ENCODE measurements around the gene THPO.

THPO gene

GRCh38 chr3:184377882-184378445, at the start of gene THPO:
Gene THPO (minus strand): TSS chr3:184378207. CDS start chr3:184376259, 1,948 bp downstream.
- Mint-ChIP-seq H3K36me3 (ENCODE audit: low read depth) (no peaks in the 10 kb centered on the region), H3K9me3 (no peaks in the 10 kb centered on the region), H3K27me3 (ENCODE audit: low read depth) (peaks cover 49% of the 10 kb centered on the region), H3K4me1 (peaks cover 46% of the 10 kb centered on the region), H3K27ac (peak within 1 kb of the TSS; percentile 79 to 88 (median 79)), H3K4me3 (peak within 1 kb of the TSS; percentile 80 to 91 (median 89))
- TF ChIP-seq, protein P1, sequence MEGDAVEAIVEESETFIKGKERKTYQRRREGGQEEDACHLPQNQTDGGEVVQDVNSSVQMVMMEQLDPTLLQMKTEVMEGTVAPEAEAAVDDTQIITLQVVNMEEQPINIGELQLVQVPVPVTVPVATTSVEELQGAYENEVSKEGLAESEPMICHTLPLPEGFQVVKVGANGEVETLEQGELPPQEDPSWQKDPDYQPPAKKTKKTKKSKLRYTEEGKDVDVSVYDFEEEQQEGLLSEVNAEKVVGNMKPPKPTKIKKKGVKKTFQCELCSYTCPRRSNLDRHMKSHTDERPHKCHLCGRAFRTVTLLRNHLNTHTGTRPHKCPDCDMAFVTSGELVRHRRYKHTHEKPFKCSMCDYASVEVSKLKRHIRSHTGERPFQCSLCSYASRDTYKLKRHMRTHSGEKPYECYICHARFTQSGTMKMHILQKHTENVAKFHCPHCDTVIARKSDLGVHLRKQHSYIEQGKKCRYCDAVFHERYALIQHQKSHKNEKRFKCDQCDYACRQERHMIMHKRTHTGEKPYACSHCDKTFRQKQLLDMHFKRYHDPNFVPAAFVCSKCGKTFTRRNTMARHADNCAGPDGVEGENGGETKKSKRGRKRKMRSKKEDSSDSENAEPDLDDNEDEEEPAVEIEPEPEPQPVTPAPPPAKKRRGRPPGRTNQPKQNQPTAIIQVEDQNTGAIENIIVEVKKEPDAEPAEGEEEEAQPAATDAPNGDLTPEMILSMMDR (IDR thresholded peaks at IDR 0.05; ENCODE audit: unreplicated experiment in 3 of 3) = no peak

- peaks cover 10% of the 10 kb centered on the region for H3K4me1 Mint-ChIP-seq
- TF ChIP-seq, protein P1 (IDR thresholded peaks at IDR 0.05; ENCODE audit: unreplicated experiment in 3 of 3) = no peak
- peaks cover 8% of the 10 kb centered on the region for H3K9me3 Mint-ChIP-seq
- peaks cover 13% of the 10 kb centered on the region for H3K27me3 Mint-ChIP-seq (ENCODE audit: low read depth)
- H3K36me3 Mint-ChIP-seq (ENCODE audit: low read depth) = no peaks in the 10 kb centered on the region
- H3K4me3 Mint-ChIP-seq = no peak overlapping the region
- H3K27ac Mint-ChIP-seq = no peak overlapping the region
Observed at GRCh38 chr3:184426691-184427141, 48.7 kb upstream of the THPO start.

DNA sequence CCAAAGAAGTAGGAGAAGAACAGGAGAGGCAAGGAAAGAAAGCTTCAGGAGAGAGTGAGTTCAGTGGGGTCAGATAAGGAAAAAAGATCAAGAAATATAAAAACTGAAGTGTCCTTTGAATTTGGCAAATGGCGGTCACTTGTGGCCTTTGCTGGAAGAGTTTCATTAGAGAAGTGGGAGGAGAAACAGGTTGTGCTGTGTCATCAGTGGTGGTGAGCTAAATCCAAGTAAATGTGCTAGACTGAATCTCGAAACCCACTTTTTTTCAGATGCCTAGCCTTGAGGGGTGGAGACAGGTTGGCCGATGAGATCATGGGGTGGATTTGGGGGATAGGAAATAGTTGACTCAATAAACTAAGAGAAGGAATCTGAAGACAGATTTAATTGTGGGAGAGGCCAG, 45.6 kb upstream of the THPO start:
- TF ChIP-seq, protein P1 (IDR thresholded peaks at IDR 0.05; ENCODE audit: unreplicated experiment in 3 of 3) = no peak
- Mint-ChIP-seq H3K36me3 (ENCODE audit: low read depth) (no peaks in the 10 kb centered on the region), H3K9me3 (peaks cover 8% of the 10 kb centered on the region), H3K27ac (no peak overlapping the region), H3K4me1 (peaks cover 5% of the 10 kb centered on the region), H3K4me3 (no peak overlapping the region), H3K27me3 (ENCODE audit: low read depth) (peaks cover 10% of the 10 kb centered on the region)

DNA sequence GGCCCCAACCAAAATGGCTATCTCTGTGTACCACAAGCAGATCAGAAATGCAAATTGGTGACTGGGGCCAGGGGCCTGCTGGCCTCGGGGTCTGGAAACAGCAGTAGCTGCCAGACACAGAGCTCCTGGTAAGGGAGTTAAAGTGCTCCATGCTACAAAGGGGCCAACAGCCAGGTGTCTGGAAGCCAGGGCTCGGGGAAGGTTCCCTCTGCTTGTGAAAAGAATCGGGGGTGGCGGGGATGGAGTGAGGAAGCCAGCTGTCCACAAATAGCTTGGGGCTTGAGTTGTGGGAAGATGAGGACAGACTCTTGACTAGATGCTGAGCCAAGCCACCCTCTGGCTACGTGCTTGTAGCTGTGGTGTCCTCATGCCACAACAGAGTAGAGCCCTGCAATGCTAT, 41.2 kb upstream of the THPO start:
- TF ChIP-seq, protein P1 (IDR thresholded peaks at IDR 0.05; ENCODE audit: unreplicated experiment in 3 of 3) = no peak
- Mint-ChIP-seq H3K36me3 (ENCODE audit: low read depth) (no peaks in the 10 kb centered on the region), H3K27me3 (ENCODE audit: low read depth) (peaks cover 14% of the 10 kb centered on the region), H3K4me3 (no peak overlapping the region), H3K9me3 (peaks cover 8% of the 10 kb centered on the region), H3K4me1 (peaks cover 11% of the 10 kb centered on the region), H3K27ac (no peak overlapping the region)

GRCh38 chr3:184417619-184418327, 39.8 kb upstream of the THPO start:
- H3K4me1 Mint-ChIP-seq = peaks cover 11% of the 10 kb centered on the region
- H3K36me3 Mint-ChIP-seq (ENCODE audit: low read depth) = no peaks in the 10 kb centered on the region
- peaks cover 8% of the 10 kb centered on the region for H3K27me3 Mint-ChIP-seq (ENCODE audit: low read depth)
- H3K27ac Mint-ChIP-seq = no peak overlapping the region
- TF ChIP-seq, protein P1 (IDR thresholded peaks at IDR 0.05; ENCODE audit: unreplicated experiment in 3 of 3) = peak; percentile 61 to 68 (median 67)
- no peak overlapping the region for H3K4me3 Mint-ChIP-seq
- peaks cover 2% of the 10 kb centered on the region for H3K9me3 Mint-ChIP-seq

- TF ChIP-seq, protein P1 (IDR thresholded peaks at IDR 0.05; ENCODE audit: unreplicated experiment in 3 of 3) = no peak
- Mint-ChIP-seq H3K4me1 (peaks cover 11% of the 10 kb centered on the region), H3K4me3 (no peak overlapping the region), H3K27me3 (ENCODE audit: low read depth) (peaks cover 8% of the 10 kb centered on the region), H3K36me3 (ENCODE audit: low read depth) (no peaks in the 10 kb centered on the region), H3K27ac (no peak overlapping the region), H3K9me3 (no peaks in the 10 kb centered on the region)
Observed at GRCh38 chr3:184415203-184415490, 37.1 kb upstream of the THPO start.

Data from nephron (organoid).